H1 (cell line): ENCODE data around the gene ADCY3. TPM values are rescaled to one million over a fixed set of nuclear protein-coding genes. Genes with fewer than 3 reads are reported as not detected.

Experiments used
- CTCF ChIA-PET: fragments of 300-600 bp; sonication (Branson Sonifier 250); formaldehyde crosslinking; loops from one replicate; lab custom pipeline; 2021; ENCODE audit not compliant: partially characterized antibody; lab: Charles Lee
- POLR2A ChIA-PET: fragments of 300-600 bp; sonication (Branson Sonifier 250); formaldehyde crosslinking; loops from one replicate; lab custom pipeline; 2021; ENCODE audit warnings: inconsistent platforms; ENCODE audit not compliant: partially characterized antibody; lab: Charles Lee
- DNase-seq, 2 experiments: peaks; one replicate each; pipeline versions ENCODE4 v3.0.0 to v3.0.0-alpha.2; 2010 to 2022; ENCODE audit warnings: low spot score in 2 of 2, low read depth in 1 of 2, mixed read lengths in 1 of 2
- FAIRE-seq: peaks from 2 replicates; lab custom pipeline; 2011; peaks lifted over from hg19 to GRCh38; lab: Jason Lieb, UNC
- H2AFZ ChIP-seq: 2 replicates; pipeline ENCODE4 v1.8.1; 2012; ENCODE audit warnings: low read length, inconsistent platforms
- H2AK5ac ChIP-seq: 2 replicates; pipeline ENCODE4 v1.6.1; 2013; ENCODE audit warnings: low read depth, low read length
- H2BK120ac ChIP-seq: replicated peaks from 2 replicates; pipeline ENCODE3; 2013; ENCODE audit warnings: low read depth, low read length, inconsistent platforms
- H2BK12ac ChIP-seq: 2 replicates; pipeline ENCODE4 v1.6.1; 2013; ENCODE audit warnings: low read depth, low read length
- H2BK15ac ChIP-seq: 2 replicates; pipeline ENCODE4 v1.6.1; 2013; ENCODE audit warnings: low read length
- H2BK20ac ChIP-seq: 2 replicates; pipeline ENCODE4 v1.6.1; 2013; ENCODE audit warnings: low read length
- H2BK5ac ChIP-seq: 2 replicates; pipeline ENCODE4 v1.6.1; 2013; ENCODE audit warnings: low read depth, low read length
- H3K14ac ChIP-seq: 2 replicates; pipeline ENCODE4 v1.6.1; 2013; ENCODE audit warnings: inconsistent platforms; ENCODE audit not compliant: insufficient read length
- H3K18ac ChIP-seq: 2 replicates; pipeline ENCODE4 v1.6.1; 2013; ENCODE audit warnings: low read length; ENCODE audit errors: extremely low read depth
- H3K23ac ChIP-seq: 2 replicates; pipeline ENCODE4 v1.6.1; 2013; ENCODE audit warnings: inconsistent platforms; ENCODE audit not compliant: insufficient read length
- H3K23me2 ChIP-seq: 2 replicates; pipeline ENCODE4 v1.6.1; 2013; ENCODE audit warnings: low read depth, low read length
- H3K27ac ChIP-seq: 2 replicates; pipeline ENCODE4 v1.6.1; 2011; ENCODE audit warnings: low read depth, low read length, inconsistent platforms
- H3K27me3 ChIP-seq, 4 experiments: replicated peaks in 1 of 4; 1 replicate in 1 of 4; 2 replicates in 3 of 4; pipeline versions ENCODE4 v1.6.1 to v1.8.1; 2011 to 2013; ENCODE audit warnings: low read length in 3 of 4, mild to moderate bottlenecking in 3 of 4, inconsistent platforms in 2 of 4, mixed read lengths in 2 of 4, moderate library complexity in 1 of 4; ENCODE audit not compliant: control insufficient read depth in 3 of 4, insufficient read depth in 3 of 4; ENCODE audit errors: extremely low read depth in 1 of 4
- H3K36me3 ChIP-seq, 4 experiments: 2 replicates each; pipeline versions ENCODE4 v1.6.1 to v1.8.1; 2011 to 2013; ENCODE audit warnings: mild to moderate bottlenecking in 4 of 4, low read length in 3 of 4, moderate library complexity in 2 of 4, control low read depth in 1 of 4, inconsistent platforms in 1 of 4; ENCODE audit not compliant: insufficient read depth in 4 of 4, control insufficient read depth in 2 of 4
- H3K4ac ChIP-seq: replicated peaks from 2 replicates; pipeline ENCODE3; 2013; ENCODE audit warnings: low read length, low read depth, mixed read lengths, inconsistent platforms; ENCODE audit not compliant: insufficient read length
- H3K4me1 ChIP-seq, 4 experiments: replicated peaks in 1 of 4; 1 replicate in 1 of 4; 2 replicates in 3 of 4; pipeline versions ENCODE4 v1.6.1 to v1.8.1; 2011 to 2013; ENCODE audit warnings: low read length in 3 of 4, inconsistent platforms in 2 of 4, mixed read lengths in 1 of 4; ENCODE audit not compliant: insufficient read depth in 4 of 4, control insufficient read depth in 3 of 4
- H3K4me2 ChIP-seq, 2 experiments: 2 replicates each; pipeline versions ENCODE4 v1.6.1 to v1.8.1; 2011 to 2013; ENCODE audit warnings: low read depth in 2 of 2, low read length in 2 of 2, control low read depth in 1 of 2, inconsistent platforms in 1 of 2, mild to moderate bottlenecking in 1 of 2; ENCODE audit not compliant: insufficient read depth in 1 of 2
- H3K4me3 ChIP-seq, 4 experiments: fragments of 200-600, 300-600 bp in 1 of 4; sonication (generic), shearing (Covaris generic), sonication (Bioruptor Twin) in 1 of 4; 2 replicates each; pipeline versions ENCODE4 v1.5.1 to v1.8.1; 2011 to 2016; ENCODE audit warnings: low read length in 4 of 4, low read depth in 3 of 4, control low read depth in 2 of 4, inconsistent platforms in 2 of 4, mild to moderate bottlenecking in 2 of 4, mixed read lengths in 1 of 4, moderate library complexity in 1 of 4; ENCODE audit not compliant: insufficient read depth in 2 of 4; ENCODE audit errors: extremely low read depth in 1 of 4
- H3K56ac ChIP-seq: replicated peaks from 2 replicates; pipeline ENCODE3; 2013; ENCODE audit warnings: low read depth, mild to moderate bottlenecking, mixed read lengths, low read length, inconsistent platforms; ENCODE audit not compliant: insufficient read length
- H3K79me1 ChIP-seq: 2 replicates; pipeline ENCODE4 v1.6.1; 2013; ENCODE audit warnings: low read depth, low read length, control low read depth
- H3K79me2 ChIP-seq, 2 experiments: 2 replicates each; pipeline versions ENCODE4 v1.6.1 to v1.8.1; 2012 to 2013; ENCODE audit warnings: low read length in 2 of 2, mild to moderate bottlenecking in 2 of 2, inconsistent platforms in 1 of 2; ENCODE audit not compliant: insufficient read depth in 2 of 2, control insufficient read depth in 1 of 2
- H3K9ac ChIP-seq, 4 experiments: replicated peaks in 1 of 4; 1 replicate in 1 of 4; 2 replicates in 3 of 4; pipeline versions ENCODE4 v1.6.1 to v1.8.1; 2011 to 2013; ENCODE audit warnings: low read depth in 3 of 4, low read length in 3 of 4, control low read depth in 2 of 4, mild to moderate bottlenecking in 2 of 4, moderate library complexity in 2 of 4, inconsistent platforms in 1 of 4; ENCODE audit errors: extremely low read depth in 1 of 4
- H3K9me3 ChIP-seq, 2 experiments: 2 replicates each; pipeline versions ENCODE4 v1.6.1 to v1.8.1; 2012 to 2013; ENCODE audit warnings: mild to moderate bottlenecking in 2 of 2, moderate library complexity in 2 of 2, control low read depth in 1 of 2, inconsistent platforms in 1 of 2, low read depth in 1 of 2, low read length in 1 of 2, mixed read lengths in 1 of 2; ENCODE audit not compliant: insufficient read depth in 2 of 2
- H4K20me1 ChIP-seq, 2 experiments: replicated peaks in 1 of 2; 2 replicates each; pipeline versions ENCODE3 to v1.8.1; 2011 to 2013; ENCODE audit warnings: inconsistent platforms in 2 of 2, low read length in 2 of 2, mild to moderate bottlenecking in 1 of 2; ENCODE audit not compliant: insufficient read depth in 2 of 2, control insufficient read depth in 1 of 2
- H4K5ac ChIP-seq: 2 replicates; pipeline ENCODE4 v1.6.1; 2013; ENCODE audit warnings: low read length, low read depth, mixed read lengths, inconsistent platforms; ENCODE audit not compliant: insufficient read length
- H4K8ac ChIP-seq: 2 replicates; pipeline ENCODE4 v1.8.0; 2013; ENCODE audit warnings: mild to moderate bottlenecking, moderate library complexity, low read length, inconsistent platforms; ENCODE audit not compliant: insufficient read depth; ENCODE audit errors: extremely low read depth
- H4K91ac ChIP-seq: replicated peaks from 2 replicates; pipeline ENCODE3; 2013; ENCODE audit warnings: low read length, mixed read lengths, inconsistent platforms; ENCODE audit not compliant: insufficient read length
- CREB1 ChIP-seq: IDR thresholded peaks from 2 replicates; pipeline ENCODE4 v1.6.1; 2012; ENCODE audit warnings: inconsistent platforms
- SIN3A ChIP-seq, 2 experiments: IDR thresholded peaks in 1 of 2; conservative IDR thresholded peaks in 1 of 2; 2 replicates each; pipeline ENCODE4 v1.6.1; 2011 to 2012; ENCODE audit warnings: low read length in 2 of 2, improper control_type of control experiment in 1 of 2, low read depth in 1 of 2, mild to moderate bottlenecking in 1 of 2
- WGBS, 2 experiments: shearing (Covaris generic) in 1 of 2; methylation state at CpG; one replicate each; pipeline versions ENCODE4 v1.1.6 to v1.1.7; 2013 to 2015; ENCODE audit warnings: low lambda C conversion rate in 2 of 2, mixed read lengths in 2 of 2, inconsistent platforms in 1 of 2, low coverage in 1 of 2, missing lambda C conversion rate in 1 of 2; ENCODE audit not compliant: insufficient replicate concordance in 2 of 2, insufficient coverage in 1 of 2, insufficient read length in 1 of 2; ENCODE audit errors: extremely low coverage in 1 of 2, missing lambda C conversion rate in 1 of 2; 5-methylcytosine and 5-hydroxymethylcytosine counted together
- polyA plus RNA-seq, 7 experiments: library from polyadenylated mRNA; depleted of rRNA in 3 of 7; stranded (reverse) in 5 of 7; unstranded in 2 of 7; fragments of >200 nt in 5 of 7; fragments of 200-250 nt in 2 of 7; gene quantifications; 1 replicate in 5 of 7; 2 replicates in 1 of 7; 4 replicates in 1 of 7; pipeline versions ENCODE4 v1.2.1 to v1.2.3, GENCODE V29; 2011 to 2013; ENCODE audit warnings: missing spikeins in 2 of 7, mixed read lengths in 2 of 7
- total RNA-seq: library from RNA; stranded (reverse); fragmentation: NEBNext Ultra II Directional; extraction: Animal tissue kit (Norgen Biotek cat#: 25700); gene quantifications from 2 replicates; pipeline ENCODE4 v1.2.1, GENCODE V29; 2021

ADCY3 gene
- total and polyA plus RNA-seq, 2 of the 8 experiments (the other 6 are each of a cell fraction or from before 2014, with no cell fraction given): 45.1 to 52.9 TPM

GRCh38 chr2:24873619-24874018, 46.4 kb downstream of the ADCY3 start:
- peaks cover 0 to 8% (median under 1%) of the 10 kb centered on the region in 4 experiments; a peak in 2 of 7 replicates for H3K4me1 ChIP-seq
- peaks cover 0 to 2% of the 10 kb centered on the region in 2 experiments for H4K20me1 ChIP-seq
- H2BK5ac ChIP-seq: no peak overlapping the region
- H3K4ac ChIP-seq: no peak overlapping the region
- no peaks in the 10 kb centered on the region for H3K36me3 ChIP-seq
- no peak overlapping the region for H2BK15ac ChIP-seq
- TF ChIP-seq CREB1: no peak
- TF ChIP-seq SIN3A (conservative IDR thresholded peaks at IDR 0.05 in 1 of 2, IDR thresholded peaks at IDR 0.05 in 1 of 2; ENCODE audit: low read depth in 1 of 2, low read length in 2 of 2): no peak
- H3K79me1 ChIP-seq: no peaks in the 10 kb centered on the region; the same call in 1 of the 2 replicates
- H3K27ac ChIP-seq: no peak overlapping the region; the same call in 1 of the 2 replicates
- POLR2A ChIA-PET: interaction anchor here (1.1 kb wide), 1 partner anchor 12 kb away, joined by 3 read pairs; no protein-coding TSS in a partner anchor
- H2BK20ac ChIP-seq: no peak overlapping the region
- CTCF ChIA-PET: interaction anchor here (0.9 to 2.4 kb wide), 4 partner anchors 8 to 463 kb away, joined by 3 to 13 read pairs (median 4); no protein-coding TSS in a partner anchor
- H3K79me2 ChIP-seq: no peaks in the 10 kb centered on the region
- no peak overlapping the region for H3K14ac ChIP-seq
- H2BK120ac ChIP-seq: no peak overlapping the region
- no peaks in the 10 kb centered on the region for H3K9me3 ChIP-seq
- H3K9ac ChIP-seq: no peak overlapping the region
- H3K4me3 ChIP-seq: no peak overlapping the region
- H3K4me2 ChIP-seq: no peak overlapping the region
- no peak overlapping the region for H4K5ac ChIP-seq
- WGBS, 2 experiments: 92% methylated on average over 8 of the region's 8 CpGs; no CpG with 5 or more reads in 1 of the 2 experiments
- H4K91ac ChIP-seq: no peak overlapping the region
- no peak for DNase-seq
- H3K23ac ChIP-seq: no peak overlapping the region
- no peaks in the 10 kb centered on the region for H3K23me2 ChIP-seq
- no peak overlapping the region for H2BK12ac ChIP-seq
- no peak for FAIRE-seq
- no peaks in the 10 kb centered on the region for H3K27me3 ChIP-seq
- H4K8ac ChIP-seq: no peak overlapping the region; the same call in 1 of the 2 replicates
- no peak overlapping the region for H3K18ac ChIP-seq
- H2AK5ac ChIP-seq: no peak overlapping the region
- H3K56ac ChIP-seq: no peak overlapping the region
- no peak overlapping the region for H2AFZ ChIP-seq
